ENCODE results near the gene FGF14. TPM values are rescaled to one million over a fixed set of nuclear protein-coding genes. Genes with fewer than 3 reads are reported as not detected.
A peak's percentile ranks its signal among the peaks of the same experiment; 100 is the strongest.

Gene FGF14
- total and polyA plus RNA-seq, 2 of the 4 experiments (the other 2 are of a cell fraction), result under 0.01 TPM; not detected in 1

DNA sequence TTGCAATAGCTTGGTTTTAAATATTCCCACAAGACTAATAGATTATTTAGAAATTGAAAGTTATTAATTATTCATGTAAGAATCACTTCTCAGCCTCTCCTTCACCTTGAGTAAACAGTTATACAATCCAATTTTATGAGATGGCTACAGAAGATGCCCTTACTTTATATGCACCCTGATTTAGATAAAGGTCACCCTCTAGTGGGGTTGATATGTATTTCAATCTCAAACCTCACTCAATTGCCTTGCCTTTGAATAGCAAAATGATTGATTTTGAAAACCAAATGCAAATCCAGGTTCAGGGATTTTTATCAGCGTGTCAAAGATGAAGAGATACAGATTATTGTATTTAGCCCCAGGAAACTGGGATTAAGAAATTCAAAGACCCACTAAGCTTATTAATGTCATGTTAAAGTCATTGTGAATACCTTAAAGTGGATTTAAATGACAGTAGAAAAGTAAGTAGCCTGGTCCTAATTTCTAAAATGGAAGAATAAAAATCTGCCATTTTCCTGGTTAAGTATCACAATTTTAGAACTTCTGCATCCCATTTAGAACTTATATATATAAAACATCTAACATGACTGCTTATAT is 644.3 kb downstream of the FGF14 start:
- WGBS, 2 experiments (ENCODE audit: extremely low coverage in 2 of 2, insufficient read length in 1 of 2), result no CpG with 5 or more reads among the region's 1 CpG

More for the DNA sequence above, 644.3 kb downstream of the FGF14 start:
- ChIA-PET POLR2A (ENCODE audit: unreplicated experiment) (no interaction called here), CTCF (interaction anchor here (0.6 to 1.9 kb wide), 10 partner anchors 9 to 613 kb away, joined by 3 to 6 read pairs (median 4); no protein-coding TSS in a partner anchor)
- Histone ChIP-seq H3K23ac (ENCODE audit: low read depth, low read length) (no peak overlapping the region), H3K4me2 (ENCODE audit: low read depth, low read length) (no peak overlapping the region), H2AK9ac (replicated peaks; ENCODE audit: low read depth, low read length, poor library complexity) (no peak overlapping the region), H3K9me3 (ENCODE audit: control insufficient read depth, insufficient read depth, low read length) (no peaks in the 10 kb centered on the region), H3K79me1 (ENCODE audit: low read depth in 1 of 2, low read length in 2 of 2) (no peaks in the 10 kb centered on the region), H2BK15ac (ENCODE audit: low read depth, low read length) (no peak overlapping the region), H2BK20ac (ENCODE audit: low read depth, low read length) (no peak overlapping the region), H4K8ac (ENCODE audit: low read depth in 2 of 2, low read length in 2 of 2) (no peak overlapping the region), H3K27me3 (ENCODE audit: control insufficient read depth, insufficient read depth, low read length) (peaks cover 2% of the 10 kb centered on the region; the same call in 1 of the 2 replicates), H3K4me1 (ENCODE audit: control insufficient read depth, insufficient read depth, low read length) (no peaks in the 10 kb centered on the region), H3K27ac (ENCODE audit: insufficient read depth, low read length) (no peak overlapping the region), H2AFZ (replicated peaks; ENCODE audit: low read length, poor library complexity) (no peak overlapping the region), H2BK5ac (ENCODE audit: low read depth, low read length, poor library complexity, severe bottlenecking) (no peak overlapping the region), H3K4ac (ENCODE audit: low read depth, low read length) (no peak overlapping the region), H4K5ac (ENCODE audit: low read depth, low read length) (no peak overlapping the region), H3K9ac (ENCODE audit: low read depth, low read length) (no peak overlapping the region), H3K14ac (replicated peaks; ENCODE audit: low read depth, low read length) (no peak overlapping the region), H2AK5ac (ENCODE audit: low read depth, low read length) (no peak overlapping the region), H3K18ac (ENCODE audit: low read depth, low read length) (no peak overlapping the region), H3K4me3 (ENCODE audit: insufficient read depth, low read depth, low read length) (no peak overlapping the region), H3K9me1 (ENCODE audit: insufficient read depth, low read length) (no peaks in the 10 kb centered on the region), H4K20me1 (ENCODE audit: insufficient read depth, low read length) (no peaks in the 10 kb centered on the region), H4K91ac (ENCODE audit: insufficient read depth, low read depth, low read length) (no peak overlapping the region), H3K56ac (ENCODE audit: extremely low read depth, insufficient read depth, low read length) (no peak overlapping the region), H2BK120ac (ENCODE audit: low read depth, low read length) (no peak overlapping the region), H3K36me3 (ENCODE audit: control insufficient read depth, insufficient read depth, low read length) (no peaks in the 10 kb centered on the region)
- intact Hi-C loops (cut with micrococcal nuclease), result loop anchor here (1.0 to 2.0 kb wide), 3 partner anchors 243 to 612 kb away; partner anchors contain the start of gene ITGBL1
- TF ChIP-seq RCOR1 (IDR thresholded peaks at IDR 0.05; ENCODE audit: insufficient replicate concordance, low read length) (no peak), RAD21 (IDR thresholded peaks at IDR 0.05; ENCODE audit: low read length) (peak; percentile 80), SMC3 (IDR thresholded peaks at IDR 0.05; ENCODE audit: low read depth, low read length) (peak; percentile 71), BHLHE40 (IDR thresholded peaks at IDR 0.05; ENCODE audit: low read depth, low read length) (no peak), MAFK (IDR thresholded peaks at IDR 0.05; ENCODE audit: low read depth, low read length) (no peak), POLR2A (IDR thresholded peaks at IDR 0.05; ENCODE audit: low read depth, low read length) (no peak)
- TF ChIP-seq, protein P1, sequence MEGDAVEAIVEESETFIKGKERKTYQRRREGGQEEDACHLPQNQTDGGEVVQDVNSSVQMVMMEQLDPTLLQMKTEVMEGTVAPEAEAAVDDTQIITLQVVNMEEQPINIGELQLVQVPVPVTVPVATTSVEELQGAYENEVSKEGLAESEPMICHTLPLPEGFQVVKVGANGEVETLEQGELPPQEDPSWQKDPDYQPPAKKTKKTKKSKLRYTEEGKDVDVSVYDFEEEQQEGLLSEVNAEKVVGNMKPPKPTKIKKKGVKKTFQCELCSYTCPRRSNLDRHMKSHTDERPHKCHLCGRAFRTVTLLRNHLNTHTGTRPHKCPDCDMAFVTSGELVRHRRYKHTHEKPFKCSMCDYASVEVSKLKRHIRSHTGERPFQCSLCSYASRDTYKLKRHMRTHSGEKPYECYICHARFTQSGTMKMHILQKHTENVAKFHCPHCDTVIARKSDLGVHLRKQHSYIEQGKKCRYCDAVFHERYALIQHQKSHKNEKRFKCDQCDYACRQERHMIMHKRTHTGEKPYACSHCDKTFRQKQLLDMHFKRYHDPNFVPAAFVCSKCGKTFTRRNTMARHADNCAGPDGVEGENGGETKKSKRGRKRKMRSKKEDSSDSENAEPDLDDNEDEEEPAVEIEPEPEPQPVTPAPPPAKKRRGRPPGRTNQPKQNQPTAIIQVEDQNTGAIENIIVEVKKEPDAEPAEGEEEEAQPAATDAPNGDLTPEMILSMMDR (conservative IDR thresholded peaks at IDR 0.05; ENCODE audit: low read depth, low read length), result peak; percentile 73
- no TSS peak for BruUV-seq (replicated peaks)
- in situ Hi-C loops (cut with MboI; ENCODE audit: low sequenced_read_pairs), result loop anchor here (5.0 to 10.0 kb wide), 2 partner anchors 240 to 613 kb away; no protein-coding TSS in a partner anchor
- dilution Hi-C loops (cut with HindIII; ENCODE audit: low sequenced_read_pairs, unreplicated experiment), result no loop called here
- ATAC-seq (ENCODE audit: low read depth) (peak; percentile 73; the same call in 1 of the 2 replicates), DNase-seq (peak; percentile 50)

Measured in IMR-90 (cell line).